ENCODE measurements around the gene ARID1B. TPM values are rescaled to one million over a fixed set of nuclear protein-coding genes. Genes with fewer than 3 reads are reported as not detected.

ARID1B gene
- polyA plus RNA-seq, 1 donor: 48.5 TPM

DNA sequence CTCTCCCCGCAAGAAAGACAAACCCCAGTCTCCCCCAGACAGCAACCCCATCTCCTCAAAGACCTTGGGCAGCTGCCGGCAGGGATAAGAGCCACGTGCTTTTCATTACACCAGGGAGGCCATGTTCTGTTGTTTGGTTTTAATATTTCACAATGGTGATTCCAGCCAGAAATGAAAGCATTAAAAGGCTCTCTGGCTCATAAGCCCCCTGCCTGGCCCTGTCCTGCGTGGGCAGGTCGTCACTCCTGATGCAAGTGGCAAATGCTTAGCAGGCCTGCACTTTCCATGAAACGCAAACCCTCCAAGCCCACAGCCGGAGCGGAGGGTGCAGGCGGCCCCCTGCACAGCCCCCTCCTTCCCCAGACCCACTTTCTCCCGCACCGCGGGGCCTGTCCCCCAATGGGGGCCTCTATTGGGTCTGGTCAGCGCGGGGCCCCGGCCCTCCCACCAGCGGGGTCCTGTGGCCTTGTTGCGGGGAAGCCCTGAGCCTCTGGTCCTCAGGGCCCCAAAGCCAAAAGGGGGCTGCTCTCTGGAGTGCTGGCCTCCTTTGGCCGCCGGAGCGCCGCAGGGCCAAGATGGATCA, 469.0 kb downstream of the ARID1B start:
- H3K4me3 ChIP-seq (ENCODE audit: low read length): no peak overlapping the region
- no peaks in the 10 kb centered on the region for H3K27me3 ChIP-seq (ENCODE audit: control insufficient read depth, insufficient read depth, low read length)
- no peaks in the 10 kb centered on the region for H3K4me1 ChIP-seq (ENCODE audit: control insufficient read depth, insufficient read depth, low read length)
- no peak overlapping the region for H3K27ac ChIP-seq (ENCODE audit: low read length)
- WGBS (ENCODE audit: insufficient coverage, low lambda C conversion rate): no CpG with 5 or more reads among the region's 21 CpGs
- H3K36me3 ChIP-seq (ENCODE audit: control insufficient read depth, insufficient read depth, low read length): no peaks in the 10 kb centered on the region
- H3K9me3 ChIP-seq (ENCODE audit: control insufficient read depth, low read depth, low read length): peaks cover 11% of the 10 kb centered on the region
- no peak for DNase-seq

GRCh38 chr6:157246771-157247484, 469.8 kb downstream of the ARID1B start:
- peaks cover 7% of the 10 kb centered on the region for H3K9me3 ChIP-seq (ENCODE audit: control insufficient read depth, low read depth, low read length)
- no peaks in the 10 kb centered on the region for H3K36me3 ChIP-seq (ENCODE audit: control insufficient read depth, insufficient read depth, low read length)
- no peak overlapping the region for H3K27ac ChIP-seq (ENCODE audit: low read length)
- no CpG with 5 or more reads among the region's 14 CpGs for WGBS (ENCODE audit: insufficient coverage, low lambda C conversion rate)
- H3K4me3 ChIP-seq (ENCODE audit: low read length): no peak overlapping the region
- H3K27me3 ChIP-seq (ENCODE audit: control insufficient read depth, insufficient read depth, low read length): no peaks in the 10 kb centered on the region
- DNase-seq: peak in 1 of 2 donors; percentile 36
- H3K4me1 ChIP-seq (ENCODE audit: control insufficient read depth, insufficient read depth, low read length): no peaks in the 10 kb centered on the region

- no peaks in the 10 kb centered on the region for H3K4me1 ChIP-seq (ENCODE audit: control insufficient read depth, insufficient read depth, low read length)
- H3K36me3 ChIP-seq (ENCODE audit: control insufficient read depth, insufficient read depth, low read length): no peaks in the 10 kb centered on the region
- peaks cover 7% of the 10 kb centered on the region for H3K9me3 ChIP-seq (ENCODE audit: control insufficient read depth, low read depth, low read length)
- DNase-seq: no peak
- no peak overlapping the region for H3K4me3 ChIP-seq (ENCODE audit: low read length)
- H3K27ac ChIP-seq (ENCODE audit: low read length): no peak overlapping the region
- H3K27me3 ChIP-seq (ENCODE audit: control insufficient read depth, insufficient read depth, low read length): peaks cover 2% of the 10 kb centered on the region
- WGBS (ENCODE audit: insufficient coverage, low lambda C conversion rate): 60% methylated on average over 1 of the region's 1 CpG
Observed at GRCh38 chr6:157248264-157248663, 471.1 kb downstream of the ARID1B start.

DNA sequence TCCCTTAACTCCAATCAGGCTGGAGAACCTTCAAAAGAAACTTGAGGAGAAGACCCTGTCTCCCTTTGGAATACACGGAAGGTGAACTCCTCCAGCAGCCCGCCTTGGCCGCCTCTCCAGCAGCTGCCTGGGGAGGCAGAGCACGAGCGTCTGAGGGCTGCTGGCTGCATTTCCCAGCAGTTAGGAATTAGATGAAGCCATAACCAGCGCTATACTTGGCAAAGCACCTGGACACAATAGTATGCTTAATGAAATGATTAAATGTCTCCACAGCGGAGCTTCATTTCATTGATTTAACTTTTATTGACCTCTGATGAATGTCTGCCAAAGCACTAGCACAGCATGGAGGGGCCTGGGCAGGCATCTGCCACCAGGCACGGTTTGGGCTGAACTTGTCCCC, 472.6 kb downstream of the ARID1B start:
- H3K9me3 ChIP-seq (ENCODE audit: control insufficient read depth, low read depth, low read length): peaks cover 7% of the 10 kb centered on the region
- H3K27me3 ChIP-seq (ENCODE audit: control insufficient read depth, insufficient read depth, low read length): peaks cover 2% of the 10 kb centered on the region
- no CpG with 5 or more reads among the region's 8 CpGs for WGBS (ENCODE audit: insufficient coverage, low lambda C conversion rate)
- H3K27ac ChIP-seq (ENCODE audit: low read length): no peak overlapping the region
- no peaks in the 10 kb centered on the region for H3K4me1 ChIP-seq (ENCODE audit: control insufficient read depth, insufficient read depth, low read length)
- no peak overlapping the region for H3K4me3 ChIP-seq (ENCODE audit: low read length)
- DNase-seq: no peak
- H3K36me3 ChIP-seq (ENCODE audit: control insufficient read depth, insufficient read depth, low read length): no peaks in the 10 kb centered on the region

DNA sequence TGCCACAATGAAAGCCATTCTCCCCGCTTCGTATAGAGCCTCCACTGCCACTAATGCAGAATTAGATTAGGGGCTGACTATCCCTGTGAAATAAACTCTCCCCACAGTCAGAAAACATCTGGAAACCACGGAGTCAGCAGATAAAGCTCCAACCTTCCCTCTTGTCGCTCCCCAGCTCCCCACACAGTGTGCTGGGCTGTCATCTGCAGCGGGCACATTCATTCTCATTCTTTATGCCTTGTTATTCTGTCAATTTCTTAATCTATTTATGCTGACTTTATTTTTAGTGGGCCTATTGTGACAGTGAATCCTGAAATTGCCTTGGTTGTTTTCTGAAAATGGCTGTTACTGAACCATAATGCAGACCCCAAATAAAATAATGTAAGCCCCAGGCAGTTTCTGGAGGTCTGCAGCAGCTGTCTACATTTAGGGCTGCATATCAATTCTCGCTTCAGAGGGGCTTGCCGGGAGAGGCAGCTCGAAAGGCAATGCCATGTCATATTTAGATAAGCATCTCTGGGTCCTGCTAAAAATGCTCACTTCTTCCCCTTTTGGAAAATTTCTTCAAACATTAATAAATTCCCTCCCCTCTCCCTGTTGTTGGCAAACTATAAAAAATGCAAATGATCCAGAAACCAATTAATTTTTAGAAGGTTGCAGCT, 474.5 kb downstream of the ARID1B start:
- Histone ChIP-seq H3K36me3 (ENCODE audit: control insufficient read depth, insufficient read depth, low read length) (no peaks in the 10 kb centered on the region), H3K4me3 (ENCODE audit: low read length) (no peak overlapping the region), H3K4me1 (ENCODE audit: control insufficient read depth, insufficient read depth, low read length) (no peaks in the 10 kb centered on the region), H3K27me3 (ENCODE audit: control insufficient read depth, insufficient read depth, low read length) (peaks cover 2% of the 10 kb centered on the region), H3K27ac (ENCODE audit: low read length) (no peak overlapping the region), H3K9me3 (ENCODE audit: control insufficient read depth, low read depth, low read length) (peaks cover 4% of the 10 kb centered on the region)
- DNase-seq: no peak
- 90% methylated on average over 2 of the region's 8 CpGs for WGBS (ENCODE audit: insufficient coverage, low lambda C conversion rate)

- Histone ChIP-seq H3K9me3 (ENCODE audit: control insufficient read depth, low read depth, low read length) (peaks cover under 1% of the 10 kb centered on the region), H3K27ac (ENCODE audit: low read length) (no peak overlapping the region), H3K36me3 (ENCODE audit: control insufficient read depth, insufficient read depth, low read length) (no peaks in the 10 kb centered on the region), H3K4me3 (ENCODE audit: low read length) (no peak overlapping the region), H3K27me3 (ENCODE audit: control insufficient read depth, insufficient read depth, low read length) (peaks cover 2% of the 10 kb centered on the region), H3K4me1 (ENCODE audit: control insufficient read depth, insufficient read depth, low read length) (no peaks in the 10 kb centered on the region)
- DNase-seq: no peak
- WGBS (ENCODE audit: insufficient coverage, low lambda C conversion rate): no CpG with 5 or more reads among the region's 7 CpGs
Observed at GRCh38 chr6:157253017-157253416, 475.8 kb downstream of the ARID1B start.

- no peaks in the 10 kb centered on the region for H3K36me3 ChIP-seq (ENCODE audit: control insufficient read depth, insufficient read depth, low read length)
- H3K27me3 ChIP-seq (ENCODE audit: control insufficient read depth, insufficient read depth, low read length): peaks cover 2% of the 10 kb centered on the region
- H3K27ac ChIP-seq (ENCODE audit: low read length): no peak overlapping the region
- no peaks in the 10 kb centered on the region for H3K9me3 ChIP-seq (ENCODE audit: control insufficient read depth, low read depth, low read length)
- H3K4me1 ChIP-seq (ENCODE audit: control insufficient read depth, insufficient read depth, low read length): no peaks in the 10 kb centered on the region
- no peak overlapping the region for H3K4me3 ChIP-seq (ENCODE audit: low read length)
- no peak for DNase-seq
- no CpG with 5 or more reads among the region's 7 CpGs for WGBS (ENCODE audit: insufficient coverage, low lambda C conversion rate)
Observed at GRCh38 chr6:157253699-157254098, 476.5 kb downstream of the ARID1B start.

- Histone ChIP-seq H3K9me3 (ENCODE audit: control insufficient read depth, low read depth, low read length) (no peaks in the 10 kb centered on the region), H3K27ac (ENCODE audit: low read length) (no peak overlapping the region), H3K4me3 (ENCODE audit: low read length) (no peak overlapping the region), H3K4me1 (ENCODE audit: control insufficient read depth, insufficient read depth, low read length) (no peaks in the 10 kb centered on the region), H3K27me3 (ENCODE audit: control insufficient read depth, insufficient read depth, low read length) (peaks cover 2% of the 10 kb centered on the region), H3K36me3 (ENCODE audit: control insufficient read depth, insufficient read depth, low read length) (no peaks in the 10 kb centered on the region)
- DNase-seq: no peak
- 100% methylated on average over 2 of the region's 3 CpGs for WGBS (ENCODE audit: insufficient coverage, low lambda C conversion rate)
Observed at GRCh38 chr6:157254538-157254937, 477.4 kb downstream of the ARID1B start.

GRCh38 chr6:157255079-157255478, 477.9 kb downstream of the ARID1B start:
- Histone ChIP-seq H3K27me3 (ENCODE audit: control insufficient read depth, insufficient read depth, low read length) (peaks cover 2% of the 10 kb centered on the region), H3K4me3 (ENCODE audit: low read length) (no peak overlapping the region), H3K9me3 (ENCODE audit: control insufficient read depth, low read depth, low read length) (no peaks in the 10 kb centered on the region), H3K4me1 (ENCODE audit: control insufficient read depth, insufficient read depth, low read length) (no peaks in the 10 kb centered on the region), H3K36me3 (ENCODE audit: control insufficient read depth, insufficient read depth, low read length) (no peaks in the 10 kb centered on the region), H3K27ac (ENCODE audit: low read length) (no peak overlapping the region)
- no CpG with 5 or more reads among the region's 3 CpGs for WGBS (ENCODE audit: insufficient coverage, low lambda C conversion rate)
- no peak for DNase-seq

DNA sequence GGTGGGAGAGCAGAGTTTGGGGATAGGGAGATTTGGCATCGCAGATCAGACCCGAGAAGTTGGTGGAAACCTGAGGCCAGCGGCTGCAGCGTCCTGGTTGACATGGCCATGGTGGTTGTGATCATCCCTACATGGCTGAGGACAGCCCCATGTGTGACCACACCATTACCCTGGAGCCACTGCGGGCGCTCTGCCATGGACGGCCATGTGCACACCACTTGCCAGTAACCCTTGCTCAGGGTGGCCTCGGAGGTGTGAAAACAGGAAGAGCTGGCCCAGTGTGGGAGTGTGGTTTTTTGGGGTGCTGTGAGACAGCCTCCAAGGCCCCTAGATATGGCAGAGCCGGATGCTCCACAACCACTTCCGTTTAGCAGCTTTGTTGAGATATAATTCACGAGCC, 481.7 kb downstream of the ARID1B start:
- H3K4me3 ChIP-seq (ENCODE audit: low read length): no peak overlapping the region
- H3K4me1 ChIP-seq (ENCODE audit: control insufficient read depth, insufficient read depth, low read length): no peaks in the 10 kb centered on the region
- H3K9me3 ChIP-seq (ENCODE audit: control insufficient read depth, low read depth, low read length): no peaks in the 10 kb centered on the region
- no peaks in the 10 kb centered on the region for H3K36me3 ChIP-seq (ENCODE audit: control insufficient read depth, insufficient read depth, low read length)
- H3K27me3 ChIP-seq (ENCODE audit: control insufficient read depth, insufficient read depth, low read length): no peaks in the 10 kb centered on the region
- WGBS (ENCODE audit: insufficient coverage, low lambda C conversion rate): no CpG with 5 or more reads among the region's 11 CpGs
- DNase-seq: no peak
- H3K27ac ChIP-seq (ENCODE audit: low read length): no peak overlapping the region
